ENCODE measurements around the gene MTG1.

MTG1 gene

DNA sequence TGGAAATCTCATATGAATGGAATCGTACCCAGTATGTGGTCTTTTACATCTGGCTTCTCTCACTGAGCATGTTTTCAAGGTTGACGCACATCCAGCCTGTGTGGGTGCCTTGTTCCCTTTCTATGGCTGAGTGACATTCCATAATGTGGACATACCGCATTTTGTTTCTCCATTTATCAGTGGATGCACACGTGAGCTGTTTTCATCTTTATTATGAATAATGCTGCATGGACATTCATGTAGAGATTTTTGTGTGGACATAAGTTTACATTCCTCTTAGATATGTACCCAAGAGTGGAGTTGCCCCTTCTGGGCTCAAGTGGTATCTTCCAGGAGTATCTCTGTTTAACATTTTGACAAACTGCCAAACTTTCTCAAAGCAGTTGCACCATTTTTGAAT is 58.5 kb downstream of the MTG1 start:
- ChIA-PET CTCF (no interaction called here), POLR2A (ENCODE audit: low non-redundant PET) (no interaction called here)
- TF ChIP-seq CTCF (conservative IDR thresholded peaks at IDR 0.05; ENCODE audit: low read depth), result no peak
- H3K27ac ChIP-seq, result no peak overlapping the region
- no peak for DNase-seq (ENCODE audit: low spot score)

DNA sequence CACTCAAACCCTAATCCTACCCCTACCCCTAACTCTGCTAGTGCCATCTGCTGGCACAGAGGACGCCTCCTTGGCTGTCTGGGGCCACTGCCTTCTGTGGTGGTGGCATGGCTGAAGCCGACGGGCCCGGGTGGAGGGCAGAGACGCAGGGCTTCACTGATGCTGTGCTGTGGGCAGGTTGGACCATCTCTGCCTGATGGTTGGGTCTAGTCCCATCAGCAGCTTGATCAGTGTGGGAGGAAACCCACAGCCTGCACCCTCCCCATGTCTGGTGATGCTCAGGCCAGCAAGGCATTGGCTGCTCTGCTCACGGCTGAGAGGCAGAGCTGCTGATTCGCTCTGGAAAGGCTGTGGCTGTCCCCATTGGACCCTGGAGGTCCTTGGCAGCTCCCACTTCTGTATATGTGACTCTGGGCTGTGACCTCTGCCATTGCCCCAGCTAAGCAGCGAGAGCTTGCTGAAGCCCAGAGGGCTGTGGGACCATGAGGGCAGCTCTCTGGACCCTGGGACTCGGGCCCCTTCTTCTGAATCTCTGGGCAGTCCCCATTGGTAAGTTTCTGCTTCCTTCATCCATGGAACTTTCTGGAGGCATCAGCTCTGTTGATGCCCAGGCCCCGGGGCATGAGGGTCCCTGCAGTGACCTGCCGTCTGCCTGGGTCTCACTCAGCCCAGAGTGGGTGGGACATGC is 59.7 kb downstream of the MTG1 start, which contains the start of gene SCART1:
Gene SCART1 (plus strand): TSS at position 430 of the 688 bp plus-strand sequence. CDS start 53 bp downstream, at position 483.
- no peak within 1 kb of the TSS for H3K27ac ChIP-seq
- no peak for TF ChIP-seq CTCF (conservative IDR thresholded peaks at IDR 0.05; ENCODE audit: low read depth)
- ChIA-PET POLR2A (ENCODE audit: low non-redundant PET) (no interaction called here), CTCF (no interaction called here)
- DNase-seq (ENCODE audit: low spot score), result no peak

GRCh38 chr10:133454204-133454893 is 60.4 kb downstream of the MTG1 start:
- no peak for DNase-seq (ENCODE audit: low spot score)
- CTCF ChIA-PET, result no interaction called here
- TF ChIP-seq CTCF (conservative IDR thresholded peaks at IDR 0.05; ENCODE audit: low read depth), result no peak
- H3K27ac ChIP-seq, result no peak overlapping the region
- POLR2A ChIA-PET (ENCODE audit: low non-redundant PET), result no interaction called here

DNA sequence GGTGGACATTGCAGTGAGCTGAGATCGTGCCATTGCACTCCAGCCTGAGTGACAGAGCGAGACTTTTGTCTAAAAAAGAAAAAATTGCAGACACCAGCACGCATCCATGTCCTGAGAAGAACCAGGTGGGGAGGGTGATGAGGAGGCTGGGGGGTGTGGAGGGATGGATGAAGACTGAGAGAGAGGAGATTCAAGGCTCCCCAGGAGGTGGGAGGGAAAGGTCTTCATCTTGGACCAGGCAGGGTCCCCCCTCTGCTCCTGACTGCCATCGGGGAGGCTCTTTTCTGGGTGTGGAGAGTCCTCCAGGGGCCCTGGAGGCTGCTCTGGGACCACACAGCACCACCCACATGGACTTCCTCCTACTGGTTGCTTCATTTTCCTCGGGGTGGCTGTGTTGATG is 61.2 kb downstream of the MTG1 start:
- DNase-seq (ENCODE audit: low spot score), result no peak
- no peak overlapping the region for H3K27ac ChIP-seq
- TF ChIP-seq CTCF (conservative IDR thresholded peaks at IDR 0.05; ENCODE audit: low read depth), result no peak
- POLR2A ChIA-PET (ENCODE audit: low non-redundant PET), result no interaction called here
- CTCF ChIA-PET, result no interaction called here

DNA sequence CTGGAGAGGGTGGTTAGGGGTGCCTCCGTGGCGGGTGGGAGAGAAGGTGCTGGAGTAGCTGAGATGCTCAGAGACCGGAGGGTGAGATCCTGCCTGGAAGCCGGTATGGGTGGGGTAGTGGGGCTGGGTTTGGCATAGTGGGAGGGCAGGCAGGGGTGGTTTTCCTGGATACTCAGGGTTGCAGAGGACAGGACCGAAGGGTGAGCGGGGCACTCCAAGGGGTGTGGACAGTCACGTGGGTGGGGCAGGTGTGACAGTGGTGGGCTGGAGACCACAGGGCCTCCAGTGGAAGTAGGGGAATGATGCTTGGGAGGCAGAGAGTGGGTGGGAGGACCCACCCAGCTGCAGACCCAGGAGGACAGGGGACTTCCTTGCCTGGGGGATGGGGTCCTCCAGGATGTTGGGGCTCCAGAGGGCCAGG is 61.7 kb downstream of the MTG1 start:
- no peak overlapping the region for H3K27ac ChIP-seq
- no peak for DNase-seq (ENCODE audit: low spot score)
- ChIA-PET CTCF (no interaction called here), POLR2A (ENCODE audit: low non-redundant PET) (no interaction called here)
- no peak for TF ChIP-seq CTCF (conservative IDR thresholded peaks at IDR 0.05; ENCODE audit: low read depth)

DNA sequence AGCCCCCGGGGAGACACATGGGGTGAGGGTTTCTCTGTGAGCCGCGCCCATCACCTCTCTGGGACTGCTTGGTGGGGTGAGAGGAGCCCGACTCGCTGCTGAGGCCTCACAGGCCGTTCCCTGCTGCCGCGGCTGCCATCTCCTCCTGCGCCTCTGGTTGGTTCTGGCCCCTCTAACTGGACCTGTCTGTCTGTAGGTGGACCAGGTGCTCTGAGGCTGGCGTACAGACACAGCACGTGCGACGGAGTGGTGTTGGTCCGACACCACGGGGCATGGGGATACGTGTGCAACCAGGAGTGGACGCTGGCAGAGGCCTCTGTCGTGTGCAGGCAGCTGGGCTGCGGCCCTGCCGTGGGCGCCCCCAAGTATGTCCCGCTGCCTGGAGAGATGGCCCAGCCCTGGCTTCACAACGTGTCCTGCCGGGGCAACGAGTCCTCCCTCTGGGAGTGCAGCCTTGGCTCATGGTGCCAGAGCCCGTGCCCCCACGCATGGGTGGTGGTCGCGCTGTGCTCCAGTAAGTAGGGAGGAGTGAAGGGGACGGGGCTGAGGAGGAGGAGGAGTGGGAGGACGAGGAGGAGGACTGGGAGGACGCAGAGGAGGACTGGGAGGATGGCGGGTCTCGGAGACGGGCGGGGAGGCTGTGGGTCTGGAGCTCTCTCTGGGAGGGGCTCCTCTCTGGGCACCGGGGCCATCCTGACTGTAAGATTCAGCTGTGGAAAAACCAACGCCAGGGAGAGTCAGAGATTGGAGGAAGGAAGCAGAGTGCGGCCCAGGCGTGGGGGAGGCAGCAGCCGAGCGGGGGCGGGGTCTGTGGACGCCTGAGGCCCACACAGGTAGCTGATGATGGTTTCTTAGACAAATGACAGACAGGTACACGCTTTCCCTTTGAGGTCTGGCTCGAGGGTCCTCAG is 62.3 kb downstream of the MTG1 start:
- TF ChIP-seq CTCF (conservative IDR thresholded peaks at IDR 0.05; ENCODE audit: low read depth), result no peak
- H3K27ac ChIP-seq, result no peak overlapping the region
- CTCF ChIA-PET, result no interaction called here
- no peak for DNase-seq (ENCODE audit: low spot score)
- POLR2A ChIA-PET (ENCODE audit: low non-redundant PET), result interaction anchor here (0.7 kb wide), 1 partner anchor 9 kb away, joined by 3 read pairs; no protein-coding TSS in a partner anchor

All from RWPE1 (cell line).